PC-9 (cell line): ENCODE results near the gene INPP4A. TPM values are rescaled to one million over a fixed set of nuclear protein-coding genes. Genes with fewer than 3 reads are reported as not detected.

Experiments
- BruUV-seq: library from RNA; stranded (reverse); fragments of 400-500 nt; replicated peaks from 2 replicates; lab custom pipeline; 2021; lab: Mats Ljungman, UMichigan
- CTCF ChIA-PET: fragments of 300-600 bp; sonication (Branson Sonifier 250); formaldehyde crosslinking; loops from one replicate; lab custom pipeline; 2022; ENCODE audit warnings: antibody characterized with exemption; lab: Charles Lee
- POLR2A ChIA-PET: fragments of 300-600 bp; sonication (Branson Sonifier 250); formaldehyde crosslinking; loops from one replicate; lab custom pipeline; 2022; ENCODE audit warnings: antibody characterized with exemption; ENCODE audit not compliant: unreplicated experiment; lab: Charles Lee
- DNase-seq, 2 experiments: peaks; one replicate each; pipeline versions ENCODE4 v3.0.0 to v3.0.0-alpha.2; 2015 to 2022; ENCODE audit warnings: mixed read lengths in 1 of 2
- H2AFZ ChIP-seq: fragments of 200-600 bp; sonication (generic); 2 replicates; pipeline ENCODE4 v1.8.1; 2017; ENCODE audit warnings: antibody characterized with exemption
- H3F3A ChIP-seq: fragments of 200-600 bp; sonication (generic); 2 replicates; pipeline ENCODE4 v1.8.1; 2017; ENCODE audit warnings: antibody characterized with exemption, mild to moderate bottlenecking, low read depth; ENCODE audit not compliant: insufficient read depth
- H3K27ac ChIP-seq: fragments of 200-600 bp; sonication (generic); 2 replicates; pipeline ENCODE4 v1.6.1; 2016; ENCODE audit warnings: mixed run types
- H3K27me3 ChIP-seq: fragments of 200-600 bp; sonication (generic); 2 replicates; pipeline ENCODE4 v1.6.1; 2016; ENCODE audit warnings: low read depth, mixed run types; ENCODE audit not compliant: insufficient read depth
- H3K36me3 ChIP-seq: fragments of 200-600 bp; sonication (generic); 2 replicates; pipeline ENCODE4 v1.6.1; 2016; ENCODE audit warnings: low read depth, mixed run types
- H3K4me1 ChIP-seq: fragments of 200-600 bp; sonication (generic); replicated peaks from 2 replicates; pipeline ENCODE4 v1.6.1; 2016; ENCODE audit warnings: mixed run types; ENCODE audit not compliant: insufficient read depth
- H3K4me2 ChIP-seq: fragments of 200-600 bp; sonication (generic); 2 replicates; pipeline ENCODE4 v1.6.1; 2017; ENCODE audit warnings: mixed run types
- H3K4me3 ChIP-seq: fragments of 200-600 bp; sonication (generic); 2 replicates; pipeline ENCODE4 v1.6.1; 2016; ENCODE audit warnings: mixed run types
- H3K79me2 ChIP-seq: fragments of 200-600 bp; sonication (generic); 2 replicates; pipeline ENCODE4 v1.6.1; 2017; ENCODE audit warnings: low read depth, mixed run types
- H3K9me2 ChIP-seq: fragments of 200-600 bp; sonication (generic); 2 replicates; pipeline ENCODE4 v1.8.1; 2017; ENCODE audit warnings: mild to moderate bottlenecking; ENCODE audit not compliant: insufficient read depth
- H3K9me3 ChIP-seq: fragments of 200-600 bp; sonication (generic); 2 replicates; pipeline ENCODE4 v1.8.1; 2016; ENCODE audit warnings: low read depth; ENCODE audit not compliant: insufficient read depth
- H4K20me1 ChIP-seq: fragments of 200-600 bp; sonication (generic); 2 replicates; pipeline ENCODE4 v1.8.1; 2017; ENCODE audit not compliant: insufficient read depth
- CTCF ChIP-seq: fragments of 200-600 bp; sonication (generic); conservative IDR thresholded peaks from 2 replicates; pipeline ENCODE4 v1.6.1; 2017; ENCODE audit warnings: mixed run types, antibody characterized with exemption, mild to moderate bottlenecking, moderate library complexity
- EZH2 ChIP-seq: fragments of 200-600 bp; sonication (generic); IDR thresholded peaks from 2 replicates; pipeline ENCODE4 v1.8.0; 2017; ENCODE audit warnings: antibody characterized with exemption, low read depth
- intact Hi-C: fragments of 100-400 bp; cut with micrococcal nuclease; formaldehyde crosslinking; loops from one replicate; pipeline ENCODE4 v1.10.0; 2022; ENCODE audit not compliant: unreplicated experiment
- total RNA-seq: library from RNA; stranded (reverse); gene quantifications from 2 replicates; pipeline ENCODE4 v1.2.3, GENCODE V29; 2021

INPP4A gene
- total RNA-seq, 1 experiment from 2014 or later, result 52.9 TPM

GRCh38 chr2:98637401-98638147, 192.9 kb downstream of the INPP4A start:
- H3K4me3 ChIP-seq, result no peak overlapping the region
- H3K36me3 ChIP-seq, result no peaks in the 10 kb centered on the region
- no peaks in the 10 kb centered on the region for H3K9me2 ChIP-seq
- DNase-seq, result no peak
- H3K4me2 ChIP-seq, result no peak overlapping the region
- ChIA-PET CTCF (no interaction called here), POLR2A (no interaction called here)
- H3K27ac ChIP-seq, result no peak overlapping the region
- H3K27me3 ChIP-seq, result no peaks in the 10 kb centered on the region
- TF ChIP-seq CTCF, result no peak
- no peak for TF ChIP-seq EZH2
- no peaks in the 10 kb centered on the region for H3K9me3 ChIP-seq
- BruUV-seq, result no TSS peak
- intact Hi-C loops, result no loop called here
- no peaks in the 10 kb centered on the region for H3K79me2 ChIP-seq
- no peaks in the 10 kb centered on the region for H4K20me1 ChIP-seq
- no peaks in the 10 kb centered on the region for H3K4me1 ChIP-seq
- H3F3A ChIP-seq, result no peaks in the 10 kb centered on the region
- no peak overlapping the region for H2AFZ ChIP-seq

GRCh38 chr2:98643496-98644100, 198.9 kb downstream of the INPP4A start:
- Histone ChIP-seq H3K36me3 (no peaks in the 10 kb centered on the region; the same call in 1 of the 2 replicates), H3K27ac (no peak overlapping the region), H3F3A (no peaks in the 10 kb centered on the region), H3K79me2 (no peaks in the 10 kb centered on the region), H3K9me2 (no peaks in the 10 kb centered on the region), H3K27me3 (no peaks in the 10 kb centered on the region), H2AFZ (no peak overlapping the region), H4K20me1 (no peaks in the 10 kb centered on the region), H3K4me1 (no peaks in the 10 kb centered on the region), H3K4me2 (no peak overlapping the region), H3K4me3 (no peak overlapping the region), H3K9me3 (no peaks in the 10 kb centered on the region)
- no TSS peak for BruUV-seq
- no peak for DNase-seq
- intact Hi-C loops, result no loop called here
- POLR2A ChIA-PET, result no interaction called here
- CTCF ChIA-PET, result no interaction called here
- no peak for TF ChIP-seq CTCF
- no peak for TF ChIP-seq EZH2

Other genes starting within 250 kb of the INPP4A start
- gene CNGA3, start 98.4 kb upstream of the INPP4A start, total RNA-seq, result not detected in 2 replicates
- gene COA5, start 163.7 kb downstream of the INPP4A start, total RNA-seq, result 37.5 and 43.6 TPM in 2 replicates
- gene UNC50, start 163.7 kb downstream of the INPP4A start, total RNA-seq, result 38.1 and 46.0 TPM in 2 replicates